GM12878 (cell line): ENCODE data around the gene SDHC. TPM values are rescaled to one million over a fixed set of nuclear protein-coding genes. Genes with fewer than 3 reads are reported as not detected.

ENCODE experiments used
- ATAC-seq: fragments of 200-7000 bp; cut with Tn5 transposase; 3 replicates; pipeline ENCODE4 v1.9.1; 2020; ENCODE audit warnings: mild to moderate bottlenecking, moderate library complexity
- BruUV-seq: library from RNA; stranded (reverse); fragments of 400-500 nt; replicated peaks from 2 replicates; lab custom pipeline; 2021; lab: Mats Ljungman, UMichigan
- CTCF ChIA-PET: fragments of 300-600 bp; sonication (Branson Sonifier 250); formaldehyde crosslinking; extraction: SDS; loops from one replicate; lab custom pipeline; 2021; ENCODE audit warnings: inconsistent platforms; lab: Yijun Ruan, JAX
- POLR2A ChIA-PET: fragments of 350-600 bp; formaldehyde crosslinking; extraction: SDS; loops from one replicate; lab custom pipeline; 2021; ENCODE audit warnings: inconsistent platforms; lab: Charles Lee
- RAD21 ChIA-PET: fragments of 300-600 bp; sonication (Branson Sonifier 250); formaldehyde crosslinking; loops from one replicate; lab custom pipeline; 2023; ENCODE audit warnings: antibody characterized with exemption; ENCODE audit not compliant: unreplicated experiment; lab: Charles Lee
- SMC1A ChIA-PET: fragments of 300-600 bp; sonication (Branson Sonifier 250); formaldehyde crosslinking; loops from one replicate; lab custom pipeline; 2023; ENCODE audit not compliant: unreplicated experiment, uncharacterized antibody; lab: Charles Lee
- DNase-seq: peaks from one replicate; pipeline ENCODE4 v3.0.0-alpha.2; 2011; ENCODE audit warnings: low read depth, low spot score
- FAIRE-seq: peaks from 3 replicates; lab custom pipeline; 2011; peaks lifted over from hg19 to GRCh38; lab: Jason Lieb, UNC
- H2AFZ ChIP-seq: 2 replicates; pipeline ENCODE4 v1.6.0; 2011; ENCODE audit warnings: low read depth, low read length, control low read depth; ENCODE audit not compliant: control insufficient read depth
- H3K27ac ChIP-seq: 2 replicates; pipeline ENCODE4 v1.5.1; 2011; ENCODE audit warnings: control low read depth; ENCODE audit not compliant: control insufficient read depth, insufficient read depth
- H3K27me3 ChIP-seq, 2 experiments: replicated peaks in 1 of 2; 2 replicates each; pipeline versions ENCODE4 v1.6.0 to v1.6.1; 2011; ENCODE audit warnings: low read length in 1 of 2; ENCODE audit not compliant: control insufficient read depth in 2 of 2, insufficient read depth in 2 of 2
- H3K36me3 ChIP-seq, 2 experiments: 2 replicates each; pipeline ENCODE4 v1.5.1; 2011; ENCODE audit warnings: low read length in 1 of 2; ENCODE audit not compliant: control insufficient read depth in 2 of 2, insufficient read depth in 2 of 2
- H3K4me1 ChIP-seq: 2 replicates; pipeline ENCODE4 v1.6.1; 2011; ENCODE audit warnings: mild to moderate bottlenecking, low read length, moderate library complexity, mixed read lengths; ENCODE audit not compliant: control insufficient read depth, insufficient read depth
- H3K4me2 ChIP-seq: 2 replicates; pipeline ENCODE4 v1.6.0; 2011; ENCODE audit warnings: control low read depth; ENCODE audit not compliant: control insufficient read depth, insufficient read depth
- H3K4me3 ChIP-seq: fragments of 200-600 bp; sonication (generic); 2 replicates; pipeline ENCODE4 v1.5.1; 2016
- H3K79me2 ChIP-seq: 2 replicates; pipeline ENCODE4 v1.6.0; 2011; ENCODE audit warnings: low read length; ENCODE audit not compliant: control insufficient read depth, insufficient read depth
- H3K9ac ChIP-seq: 2 replicates; pipeline ENCODE4 v1.8.0; 2011; ENCODE audit warnings: low read length, control low read depth, mixed read lengths; ENCODE audit not compliant: control insufficient read depth, insufficient read depth
- H3K9me3 ChIP-seq: replicated peaks from 3 replicates; pipeline ENCODE4 v1.5.1; 2011; ENCODE audit warnings: mild to moderate bottlenecking, low read length; ENCODE audit not compliant: control insufficient read depth, insufficient read depth
- H4K20me1 ChIP-seq: 2 replicates; pipeline ENCODE4 v1.6.0; 2011; ENCODE audit not compliant: control insufficient read depth, insufficient read depth
- CHD2 ChIP-seq: IDR thresholded peaks from 2 replicates; pipeline ENCODE4 v1.6.1; 2011; ENCODE audit warnings: low read depth, low read length, improper control_type of control experiment, borderline replicate concordance
- SP1 ChIP-seq: IDR thresholded peaks from one replicate; pipeline ENCODE4 v1.6.1; 2011; ENCODE audit warnings: low read depth, low read length
- in situ Hi-C: fragments of 300-500 bp; cut with MboI; formaldehyde crosslinking; loops from 9 replicates; pipeline ENCODE4 v1.14.3; 2018; ENCODE audit warnings: mixed read lengths
- intact Hi-C: fragments of 100-400 bp; cut with micrococcal nuclease; formaldehyde crosslinking; loops from one replicate; pipeline ENCODE4 v1.14.2; 2022; ENCODE audit not compliant: unreplicated experiment
- polyA plus RNA-seq, 11 experiments: library from polyadenylated mRNA; depleted of rRNA in 4 of 11; unstranded in 6 of 11; stranded (reverse) in 5 of 11; fragments of >200 nt; fragmentation: Nextera tagmentation in 4 of 11; fragmentation: Illumina TruSeq in 1 of 11; extraction: Ambion mirVana in 4 of 11; extraction: Trizol in 1 of 11; gene quantifications; 1 replicate in 1 of 11; 2 replicates in 10 of 11; pipeline versions ENCODE4 v1.2.1 to v1.2.3, GENCODE V29; 2011 to 2016; ENCODE audit warnings: inconsistent platforms in 2 of 11, missing spikeins in 2 of 11, low read depth in 1 of 11
- total RNA-seq, 4 experiments: library from RNA; depleted of rRNA in 3 of 4; stranded (reverse); fragments of >200 nt in 3 of 4; fragmentation: Illumina TruSeq in 1 of 4; extraction: Trizol in 1 of 4; gene quantifications; 2 replicates each; pipeline versions ENCODE4 v1.2.1 to v1.2.3, GENCODE V29; 2013 to 2021
- TF ChIP-seq, protein P1 (sequence below): fragments of 450-650 bp; IDR thresholded peaks from 2 replicates; pipeline ENCODE4 v1.6.1; 2017; ENCODE audit warnings: mild to moderate bottlenecking, moderate library complexity

The SDHC gene
- total and polyA plus RNA-seq, 10 of the 15 experiments (the other 5 are each of a cell fraction or from before 2014, with no cell fraction given), result 18.4 to 340 (median 178) TPM

DNA sequence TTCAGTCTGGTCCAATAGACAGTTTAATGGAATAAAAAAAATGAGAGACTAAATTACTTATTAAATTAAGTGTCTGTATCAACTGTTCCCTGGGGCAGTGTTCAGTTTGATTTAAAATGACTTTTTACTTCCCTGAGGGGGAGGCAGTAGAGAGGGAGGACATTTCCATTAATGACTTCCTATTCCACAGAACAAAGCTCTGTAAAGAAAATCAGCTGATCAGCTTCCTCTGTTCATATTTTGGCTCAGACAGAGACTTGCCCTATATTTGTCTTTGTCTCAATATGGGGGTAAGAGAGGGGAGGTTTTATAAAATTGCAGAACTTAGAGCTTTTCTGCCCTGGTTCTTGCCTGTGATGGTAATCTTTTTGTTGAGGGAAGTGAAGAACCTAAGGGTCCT lies 45.1 kb downstream of the SDHC start (continued):
- no peak for TF ChIP-seq CHD2

DNA sequence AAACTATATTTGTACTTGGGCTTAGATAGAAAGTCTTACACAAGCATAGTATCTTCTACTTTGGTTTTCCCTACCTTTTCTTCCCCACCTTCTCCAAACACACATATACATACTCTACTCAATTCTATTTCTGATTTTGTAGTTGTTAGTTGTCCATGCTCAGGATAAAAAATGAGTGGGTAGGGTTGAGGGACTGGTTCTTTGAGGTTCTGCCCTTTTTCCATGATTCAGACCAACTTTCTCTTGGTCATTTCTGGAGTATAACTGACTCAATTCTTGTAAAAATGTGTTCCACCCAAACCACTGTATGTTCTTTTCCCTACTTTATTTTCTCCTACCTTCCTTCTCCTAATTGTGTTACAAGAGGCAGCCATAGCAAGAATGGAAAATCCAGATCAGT lies 50.2 kb downstream of the SDHC start:
- in situ Hi-C loops, result no loop called here
- no TSS peak for BruUV-seq
- no peak for ATAC-seq
- no peaks in the 10 kb centered on the region for H3K27me3 ChIP-seq
- POLR2A ChIA-PET, result no interaction called here
- CTCF ChIA-PET, result interaction anchor here (1.1 kb wide), 1 partner anchor 138 kb away, joined by 3 read pairs; the partner anchor contains the start of gene TOMM40L
- FAIRE-seq, result no peak
- no peak for TF ChIP-seq SP1
- TF ChIP-seq, protein P1, sequence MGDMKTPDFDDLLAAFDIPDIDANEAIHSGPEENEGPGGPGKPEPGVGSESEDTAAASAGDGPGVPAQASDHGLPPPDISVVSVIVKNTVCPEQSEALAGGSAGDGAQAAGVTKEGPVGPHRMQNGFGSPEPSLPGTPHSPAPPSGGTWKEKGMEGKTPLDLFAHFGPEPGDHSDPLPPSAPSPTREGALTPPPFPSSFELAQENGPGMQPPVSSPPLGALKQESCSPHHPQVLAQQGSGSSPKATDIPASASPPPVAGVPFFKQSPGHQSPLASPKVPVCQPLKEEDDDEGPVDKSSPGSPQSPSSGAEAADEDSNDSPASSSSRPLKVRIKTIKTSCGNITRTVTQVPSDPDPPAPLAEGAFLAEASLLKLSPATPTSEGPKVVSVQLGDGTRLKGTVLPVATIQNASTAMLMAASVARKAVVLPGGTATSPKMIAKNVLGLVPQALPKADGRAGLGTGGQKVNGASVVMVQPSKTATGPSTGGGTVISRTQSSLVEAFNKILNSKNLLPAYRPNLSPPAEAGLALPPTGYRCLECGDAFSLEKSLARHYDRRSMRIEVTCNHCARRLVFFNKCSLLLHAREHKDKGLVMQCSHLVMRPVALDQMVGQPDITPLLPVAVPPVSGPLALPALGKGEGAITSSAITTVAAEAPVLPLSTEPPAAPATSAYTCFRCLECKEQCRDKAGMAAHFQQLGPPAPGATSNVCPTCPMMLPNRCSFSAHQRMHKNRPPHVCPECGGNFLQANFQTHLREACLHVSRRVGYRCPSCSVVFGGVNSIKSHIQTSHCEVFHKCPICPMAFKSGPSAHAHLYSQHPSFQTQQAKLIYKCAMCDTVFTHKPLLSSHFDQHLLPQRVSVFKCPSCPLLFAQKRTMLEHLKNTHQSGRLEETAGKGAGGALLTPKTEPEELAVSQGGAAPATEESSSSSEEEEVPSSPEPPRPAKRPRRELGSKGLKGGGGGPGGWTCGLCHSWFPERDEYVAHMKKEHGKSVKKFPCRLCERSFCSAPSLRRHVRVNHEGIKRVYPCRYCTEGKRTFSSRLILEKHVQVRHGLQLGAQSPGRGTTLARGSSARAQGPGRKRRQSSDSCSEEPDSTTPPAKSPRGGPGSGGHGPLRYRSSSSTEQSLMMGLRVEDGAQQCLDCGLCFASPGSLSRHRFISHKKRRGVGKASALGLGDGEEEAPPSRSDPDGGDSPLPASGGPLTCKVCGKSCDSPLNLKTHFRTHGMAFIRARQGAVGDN, result no peak
- TF ChIP-seq, all 136 proteins: peak for 0
- Histone ChIP-seq H3K4me3 (no peak overlapping the region), H2AFZ (no peak overlapping the region), H3K79me2 (no peaks in the 10 kb centered on the region), H3K4me1 (no peaks in the 10 kb centered on the region; the same call in 1 of the 2 replicates), H3K36me3 (peaks cover 0 to 8% of the 10 kb centered on the region in 2 experiments; a peak in 1 of 4 replicates), H3K27ac (no peak overlapping the region), H3K9ac (no peak overlapping the region), H3K9me3 (no peaks in the 10 kb centered on the region), H3K4me2 (no peak overlapping the region), H4K20me1 (no peaks in the 10 kb centered on the region)
- no peak for DNase-seq
- intact Hi-C loops, result no loop called here
- SMC1A ChIA-PET, result interaction anchor here (1.1 to 1.4 kb wide), 3 partner anchors 16 to 185 kb away, joined by 3 to 4 read pairs (median 3); no protein-coding TSS in a partner anchor
- RAD21 ChIA-PET, result no interaction called here
